Activated naive CD4-positive, alpha-beta T cell treated with anti-CD3 and anti-CD28 coated beads, Interleukin-2, amount 50 U/mL, for 16 hours (primary cell): ENCODE measurements around the gene SUSD4.

Experiments used
- DNase-seq: peaks from one replicate; pipeline ENCODE4 v3.0.0-alpha.2; 2020

The SUSD4 gene

DNA sequence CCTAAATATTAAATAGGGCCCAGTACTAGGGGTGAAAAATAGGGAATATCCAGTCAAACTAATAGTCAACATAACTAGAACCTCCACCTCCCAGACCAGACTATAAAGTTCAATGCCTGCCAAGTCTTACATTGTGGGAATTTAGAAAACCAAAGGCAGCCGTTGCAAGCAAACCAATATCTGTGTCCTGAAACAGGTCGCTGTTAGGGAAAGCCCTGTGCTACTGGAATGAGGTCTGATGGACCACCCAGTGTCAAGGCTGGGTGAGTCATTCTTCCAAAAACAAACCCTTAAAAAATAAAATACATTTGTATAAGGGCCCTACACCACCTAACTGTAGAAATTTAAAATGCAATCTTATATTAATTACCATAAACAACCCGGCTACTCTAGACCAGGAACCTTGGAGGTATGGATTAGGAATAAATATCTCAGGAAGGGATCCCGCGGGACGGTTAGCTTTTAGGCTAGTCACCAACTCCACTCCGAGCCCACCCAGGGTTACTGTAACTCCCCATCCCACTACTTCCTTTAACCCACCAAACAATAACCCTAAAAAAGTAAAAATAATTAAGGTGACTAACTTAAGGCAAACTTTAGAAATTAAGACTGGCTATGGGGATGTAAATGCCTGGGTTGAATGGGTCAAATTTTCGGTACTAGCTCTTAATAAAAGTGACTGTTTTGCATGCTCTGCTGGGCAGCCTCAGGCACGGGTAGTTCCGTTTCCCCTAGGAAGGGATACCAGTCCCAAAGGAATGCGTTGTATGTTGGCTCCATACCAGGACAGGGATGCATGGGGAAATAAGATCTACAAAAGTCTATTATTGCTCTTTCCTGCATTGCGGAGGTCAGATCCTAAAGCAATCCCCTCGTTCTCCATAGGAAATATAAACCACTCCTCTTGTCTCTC lies 155.6 kb downstream of the SUSD4 start:
- no peak for DNase-seq

DNA sequence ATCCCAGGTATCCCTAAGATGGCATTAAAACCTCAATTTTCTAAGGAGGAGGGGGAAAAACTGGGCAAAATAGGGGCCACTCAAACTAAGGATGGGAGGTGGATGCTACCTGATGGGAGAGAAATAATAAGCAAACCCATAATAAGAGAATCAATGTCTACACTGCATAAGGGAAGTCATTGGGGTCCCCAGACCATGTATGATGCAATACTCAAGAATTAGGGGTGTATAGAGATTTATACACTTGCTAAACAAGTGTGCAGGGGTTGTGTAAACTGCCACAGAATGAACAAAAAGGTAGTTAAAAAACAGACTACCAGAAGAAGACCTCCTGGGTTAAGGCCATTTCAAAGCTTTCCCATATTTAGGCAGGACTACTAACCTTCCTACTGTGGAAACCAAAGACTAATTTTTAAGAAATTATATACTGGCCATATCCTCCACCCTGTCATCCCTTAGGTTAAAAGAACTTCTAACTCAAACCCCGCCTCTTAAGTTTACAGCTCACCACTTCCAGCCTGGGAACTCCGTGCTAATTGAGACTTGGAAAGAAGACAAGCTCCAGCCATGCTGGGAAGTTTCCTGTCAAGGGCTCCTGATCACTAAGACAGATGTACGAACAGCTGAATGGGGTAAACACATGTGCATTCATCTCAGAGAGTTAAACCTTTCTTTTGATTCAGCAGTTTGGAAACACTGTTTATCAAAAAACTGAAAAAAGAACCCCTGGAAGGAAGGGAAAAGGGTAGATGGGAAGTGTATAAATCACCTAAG lies 156.5 kb downstream of the SUSD4 start:
- DNase-seq: no peak

DNA sequence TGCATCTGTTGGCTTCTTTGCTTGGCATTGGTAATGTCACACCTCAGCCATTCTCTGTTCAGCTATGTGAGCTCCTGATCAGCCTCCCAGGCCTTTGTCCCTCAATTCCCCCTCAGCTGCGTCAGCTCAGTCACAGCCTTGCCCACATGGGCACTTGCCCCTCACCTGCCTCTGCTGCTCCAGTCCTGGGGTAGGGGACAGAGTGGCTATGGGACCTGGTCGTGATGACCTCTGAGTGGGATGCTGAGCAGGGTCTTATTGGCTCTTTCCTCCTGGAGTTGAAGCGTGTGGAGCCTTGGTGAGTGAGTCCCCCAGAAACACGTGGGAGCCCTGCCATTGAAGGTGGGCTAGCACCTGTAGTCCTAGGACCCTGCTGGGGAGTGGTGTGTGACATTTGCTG lies 159.6 kb downstream of the SUSD4 start:
- DNase-seq: no peak

DNA sequence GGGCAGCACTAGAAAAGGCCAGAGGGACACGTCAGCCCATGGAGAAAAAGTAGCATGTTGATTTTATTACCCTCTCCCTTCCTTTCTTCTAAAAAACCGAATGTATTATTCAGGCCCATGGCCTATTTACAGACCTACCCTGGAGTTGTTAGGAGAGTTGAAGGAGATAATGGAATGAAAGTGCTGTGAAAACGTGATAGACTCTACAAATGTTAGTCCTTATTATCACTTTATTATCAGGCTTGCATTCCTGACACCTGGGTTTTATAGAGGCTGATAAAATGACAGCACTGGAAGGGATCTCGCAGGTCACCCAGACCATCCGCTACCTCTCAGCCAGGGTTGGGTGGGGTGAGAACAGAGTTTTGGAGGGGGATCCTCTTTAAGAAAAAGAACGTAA lies 160.3 kb downstream of the SUSD4 start:
- DNase-seq: no peak

DNA sequence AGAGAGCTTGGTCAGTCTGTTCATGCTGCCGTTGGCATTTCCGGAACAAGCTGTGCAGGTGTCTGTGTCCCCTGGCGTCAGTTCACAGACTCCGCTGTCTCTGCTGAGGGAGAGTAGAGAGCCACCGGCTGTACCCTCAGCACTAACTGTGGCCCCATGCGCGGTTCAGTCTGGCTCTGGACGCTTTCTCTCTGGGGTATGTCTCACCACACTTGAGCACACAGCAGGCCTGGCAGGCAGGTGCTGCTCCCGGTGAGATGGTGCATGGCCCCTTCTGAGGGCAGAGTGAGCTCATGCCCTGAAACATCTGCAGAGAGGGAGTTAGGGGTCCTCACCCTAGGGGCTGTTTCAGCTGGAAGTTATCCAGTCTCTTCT lies 161.0 kb downstream of the SUSD4 start:
- DNase-seq: no peak

- no peak for DNase-seq
Measured at GRCh38 chr1:223202376-223203033, 161.5 kb downstream of the SUSD4 start.

DNA sequence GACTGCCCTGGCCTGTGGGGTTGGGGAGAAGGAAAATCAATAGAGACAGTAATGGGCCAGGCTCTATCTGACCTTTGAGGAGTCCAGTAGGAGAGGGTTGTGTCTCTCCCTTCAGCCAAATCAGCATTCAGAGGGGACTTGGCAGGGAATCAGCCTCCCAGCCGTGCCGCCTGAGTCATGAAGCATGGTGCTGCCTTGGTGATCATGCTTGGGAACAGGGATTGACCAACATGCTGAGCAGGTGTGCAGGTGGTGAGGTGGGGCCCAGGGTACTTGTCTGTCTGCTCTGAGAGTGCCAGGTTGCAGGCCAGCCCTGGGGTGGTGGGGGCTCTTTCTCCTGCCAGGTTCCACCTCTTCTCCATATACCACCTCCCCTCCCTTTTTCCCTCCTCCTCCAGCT lies 162.0 kb downstream of the SUSD4 start:
- DNase-seq: no peak

- no peak for DNase-seq
Measured at GRCh38 chr1:223200903-223201302, 163.1 kb downstream of the SUSD4 start.

DNA sequence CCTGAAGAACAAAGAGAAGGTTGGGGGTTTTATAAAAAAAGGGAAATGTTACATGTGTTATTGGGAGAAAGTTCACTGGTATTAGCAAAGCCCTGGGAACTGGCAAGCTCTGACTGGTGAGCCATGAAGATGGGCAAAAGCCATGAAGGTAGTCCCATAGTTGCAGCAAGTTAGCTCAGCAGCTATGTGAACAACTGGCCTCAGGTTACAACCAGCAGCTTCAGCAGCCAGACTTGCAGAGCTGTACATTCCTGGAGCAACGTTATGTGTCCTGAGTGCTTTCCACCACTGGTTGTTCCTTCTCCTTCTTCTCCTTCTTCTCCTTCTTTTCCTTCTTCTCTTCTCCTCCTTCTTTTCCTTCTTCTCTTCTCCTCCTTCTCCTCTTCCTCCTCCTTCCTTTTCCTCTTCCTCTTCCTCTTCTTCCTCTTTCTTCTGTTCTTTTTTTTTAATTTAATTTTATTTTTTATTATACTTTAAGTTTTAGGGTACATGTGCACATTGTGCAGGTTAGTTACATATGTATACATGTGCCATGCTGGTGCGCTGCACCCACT lies 164.8 kb downstream of the SUSD4 start:
- DNase-seq: no peak

GRCh38 chr1:223198628-223198965 lies 165.4 kb downstream of the SUSD4 start:
- DNase-seq: no peak

- DNase-seq: no peak
Measured at GRCh38 chr1:223197923-223198627, 165.9 kb downstream of the SUSD4 start.

DNA sequence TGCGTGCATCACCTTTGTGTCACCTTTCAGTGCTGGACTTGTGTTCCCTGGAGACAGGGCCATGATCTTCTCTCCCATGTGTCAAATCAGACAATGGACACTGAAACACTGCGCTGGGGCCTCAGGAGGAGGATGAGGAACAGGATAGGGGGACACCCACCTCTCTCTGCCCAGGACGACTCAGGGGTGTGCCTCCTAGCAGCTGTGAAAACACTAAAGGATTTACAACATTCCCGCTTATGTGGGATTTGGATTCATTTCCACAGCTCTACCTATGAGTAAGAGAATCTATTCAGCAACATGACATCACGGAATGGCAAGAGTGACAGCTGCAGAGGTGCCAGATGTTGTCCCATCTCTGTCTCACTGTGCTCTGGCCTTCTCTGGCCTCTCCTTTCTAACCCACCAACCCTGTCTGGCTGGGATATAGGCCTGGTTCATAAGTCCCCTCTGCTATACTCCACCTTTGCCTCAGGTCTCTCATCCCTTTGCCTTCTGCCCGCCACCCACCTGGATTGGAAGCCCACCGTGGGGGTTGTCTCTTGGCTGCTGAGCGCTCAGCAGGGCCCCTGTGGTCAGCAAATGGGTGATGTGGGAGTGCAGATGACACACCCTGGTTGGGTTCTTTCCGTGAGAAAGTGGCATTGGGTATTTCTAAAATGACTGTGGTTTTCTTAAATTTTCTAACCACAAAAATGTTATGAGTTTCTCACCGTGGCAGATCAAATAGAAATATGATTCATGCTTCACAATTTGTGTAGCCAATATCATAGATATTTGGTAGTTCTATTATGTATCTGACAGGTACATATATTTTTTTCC lies 173.9 kb downstream of the SUSD4 start:
- DNase-seq: peak; percentile 71

DNA sequence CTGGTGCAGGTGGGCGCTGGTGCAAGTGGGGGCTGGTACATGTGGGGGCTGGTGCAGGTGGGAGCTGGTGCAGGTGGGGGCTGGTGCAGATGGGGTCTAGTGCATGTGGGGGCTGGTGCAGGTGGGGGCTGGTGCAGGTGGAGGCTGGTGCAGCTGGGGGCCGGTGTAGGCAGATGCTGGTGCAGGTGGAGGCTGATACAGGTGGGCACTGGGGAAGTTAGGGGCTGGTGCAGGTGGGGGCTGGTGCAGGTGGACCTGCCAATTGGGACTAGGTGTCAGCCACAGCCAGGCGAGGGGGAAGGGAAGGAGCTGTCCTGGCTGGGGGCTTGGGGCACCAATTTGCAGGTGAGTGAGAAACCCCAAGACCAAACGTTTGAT lies 174.5 kb downstream of the SUSD4 start:
- peak; percentile 16 for DNase-seq

DNA sequence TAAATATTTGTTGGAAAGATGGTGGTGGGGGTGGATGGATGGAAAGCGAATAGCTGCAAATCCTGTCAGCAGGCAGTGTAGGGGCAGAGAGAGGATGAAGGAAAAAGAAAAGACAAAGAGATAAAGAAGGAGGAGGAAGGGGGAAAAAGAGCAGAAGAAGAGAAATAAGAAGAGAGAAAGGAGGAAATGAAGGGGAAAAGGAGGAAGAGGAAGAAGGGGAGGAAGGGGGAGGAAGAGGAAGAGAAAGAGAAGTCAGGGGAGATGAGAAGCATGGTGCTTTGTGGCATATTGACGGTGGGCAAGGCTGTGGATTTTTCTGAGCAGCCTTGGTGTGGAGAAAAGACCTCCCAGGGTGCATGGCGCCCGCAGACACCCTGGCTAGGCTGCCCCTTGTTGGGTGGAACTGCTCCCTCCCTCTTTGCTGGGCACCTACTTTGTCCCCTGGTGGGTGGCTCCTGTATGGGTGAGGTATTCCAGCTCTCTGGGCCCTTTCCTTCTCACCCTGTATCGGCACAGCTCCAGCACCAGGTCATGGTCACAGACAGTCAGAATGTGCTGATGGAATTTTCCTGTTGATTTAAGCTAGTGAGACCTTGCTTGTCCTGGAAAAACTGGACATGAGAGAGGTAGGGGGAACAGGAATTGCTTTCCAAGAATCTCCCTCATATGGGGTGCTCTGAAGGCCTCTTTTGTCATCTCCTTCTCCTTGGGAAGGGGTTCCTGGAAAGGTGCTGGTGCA lies 175.2 kb downstream of the SUSD4 start:
- no peak for DNase-seq

- DNase-seq: no peak
Measured at GRCh38 chr1:223186800-223187199, 177.2 kb downstream of the SUSD4 start.

DNA sequence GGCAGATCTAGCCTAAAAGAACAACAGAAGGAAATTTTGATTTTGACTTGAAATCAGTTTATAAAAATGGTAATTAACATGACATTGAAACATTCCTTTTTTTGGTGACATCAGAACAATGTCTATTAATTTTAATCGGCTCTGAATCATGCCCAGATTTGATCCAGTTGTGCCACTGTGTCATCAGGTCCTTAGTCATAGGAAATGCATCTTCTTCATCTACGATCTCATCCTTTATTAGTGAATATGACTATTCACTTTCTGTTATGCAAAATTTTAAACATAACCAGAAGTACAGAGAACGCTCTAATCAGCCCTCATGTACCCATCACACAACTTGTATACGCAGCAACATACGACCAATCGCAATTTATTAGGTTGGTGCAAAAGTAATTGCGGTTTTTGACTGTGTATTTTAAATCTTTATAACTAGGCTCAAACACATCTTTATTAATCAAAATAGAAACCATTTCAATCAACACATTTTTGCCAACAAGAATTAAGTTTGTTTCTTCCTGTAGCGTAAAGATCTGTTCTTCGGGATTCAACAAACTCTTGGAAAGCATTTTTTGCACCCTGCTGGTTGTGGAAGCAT lies 180.6 kb downstream of the SUSD4 start:
- DNase-seq: no peak

GRCh38 chr1:223180731-223181321 lies 183.2 kb downstream of the SUSD4 start:
- DNase-seq: no peak

DNA sequence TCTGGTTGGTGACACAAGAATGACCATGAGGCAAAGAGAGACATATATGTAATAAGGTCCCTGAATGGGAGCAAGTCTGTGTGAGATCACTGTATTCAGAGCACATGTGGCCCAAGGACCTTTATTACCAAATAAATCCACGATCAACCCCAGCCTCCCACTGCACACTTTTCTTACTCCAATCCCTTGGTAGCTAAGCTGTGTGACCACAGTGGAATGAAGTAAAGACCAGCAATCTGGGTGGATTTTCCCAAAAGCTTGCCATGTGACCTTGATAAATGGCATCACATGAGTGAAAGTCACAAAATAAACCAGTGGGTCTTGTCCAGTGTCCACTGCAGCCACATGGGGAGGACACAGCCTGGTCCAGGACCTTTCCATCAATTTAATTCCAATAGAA lies 184.2 kb downstream of the SUSD4 start:
- DNase-seq: no peak

DNA sequence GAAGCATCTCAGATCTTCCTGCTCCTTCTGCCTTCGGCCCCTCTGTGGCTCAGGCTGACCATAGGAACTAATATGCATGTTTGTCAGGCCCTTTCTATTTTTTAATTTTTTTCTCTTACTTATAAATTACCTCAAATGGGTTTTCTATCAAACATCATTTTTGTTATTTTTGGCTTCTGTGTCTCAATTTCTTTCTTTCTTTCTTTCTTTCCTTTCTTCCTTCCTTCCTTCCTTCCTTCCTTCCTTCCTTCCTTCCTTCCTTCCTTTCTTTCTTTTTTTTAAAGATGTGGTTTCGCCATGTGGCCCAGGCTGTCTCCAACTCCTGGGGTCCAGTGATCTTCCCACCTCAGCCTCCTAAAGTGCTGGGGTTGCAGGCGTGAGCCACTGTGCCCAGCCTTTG lies 184.7 kb downstream of the SUSD4 start:
- DNase-seq: no peak

- no peak for DNase-seq
Measured at GRCh38 chr1:223177681-223178080, 186.3 kb downstream of the SUSD4 start.
